NCI-H2227 treated with DMSO at 0.1 percent for 48 hours (cell line): ENCODE data around the gene SPECC1.
"Not testable (repeated sequence)": the region's sequence is repeated elsewhere in the genome, so short reads cannot be mapped to it uniquely, and the experiment has no call there.

Experiments used
- DNase-seq: peaks from one replicate; lab custom pipeline; 2025; lab: John Stamatoyannopoulos, UW

The SPECC1 gene

GRCh38 chr17:20128036-20128667 lies 119.0 kb downstream of the SPECC1 start:
- no peak for DNase-seq

GRCh38 chr17:20133517-20133916 lies 124.4 kb downstream of the SPECC1 start:
- DNase-seq, result no peak

GRCh38 chr17:20141198-20141972 lies 132.2 kb downstream of the SPECC1 start:
- DNase-seq, result no peak

GRCh38 chr17:20142268-20142667 lies 133.1 kb downstream of the SPECC1 start:
- DNase-seq, result no peak

- no peak for DNase-seq
Measured at GRCh38 chr17:20143740-20144139, 134.6 kb downstream of the SPECC1 start.

- DNase-seq, result no peak
Measured at GRCh38 chr17:20145567-20145966, 136.4 kb downstream of the SPECC1 start.

- DNase-seq, result no peak
Measured at GRCh38 chr17:20149251-20149650, 140.1 kb downstream of the SPECC1 start.

- DNase-seq, result no peak
Measured at GRCh38 chr17:20151174-20151573, 142.0 kb downstream of the SPECC1 start.

GRCh38 chr17:20153231-20153630 lies 144.1 kb downstream of the SPECC1 start:
- no peak for DNase-seq

- no peak for DNase-seq
Measured at GRCh38 chr17:20154286-20155000, 145.3 kb downstream of the SPECC1 start.

- DNase-seq, result peak; percentile 94
Measured at GRCh38 chr17:20155258-20156195, 146.4 kb downstream of the SPECC1 start.

GRCh38 chr17:20156196-20157000 lies 147.2 kb downstream of the SPECC1 start:
- DNase-seq, result no peak

- no peak for DNase-seq
Measured at GRCh38 chr17:20157001-20157310, 147.8 kb downstream of the SPECC1 start.

GRCh38 chr17:20158580-20158979 lies 149.4 kb downstream of the SPECC1 start:
- no peak for DNase-seq

GRCh38 chr17:20159406-20160069 lies 150.4 kb downstream of the SPECC1 start:
- DNase-seq, result no peak

GRCh38 chr17:20165516-20165915 lies 156.4 kb downstream of the SPECC1 start:
- DNase-seq, result not testable (repeated sequence)

- DNase-seq, result no peak
Measured at GRCh38 chr17:20170085-20170484, 160.9 kb downstream of the SPECC1 start.

GRCh38 chr17:20171741-20172365 lies 162.7 kb downstream of the SPECC1 start:
- no peak for DNase-seq

- no peak for DNase-seq
Measured at GRCh38 chr17:20172376-20172775, 163.2 kb downstream of the SPECC1 start.

GRCh38 chr17:20173091-20173490 lies 163.9 kb downstream of the SPECC1 start:
- no peak for DNase-seq
